ENCODE results near the gene BAG3. TPM values are rescaled to one million over a fixed set of nuclear protein-coding genes. Genes with fewer than 3 reads are reported as not detected.

Gene BAG3
- total and polyA plus RNA-seq, 2 of the 8 experiments (the other 6 are each of a cell fraction or from before 2014, with no cell fraction given), result 3.5 to 13.3 TPM

- peak; percentile 79 for TF ChIP-seq POLR2AphosphoS5 (IDR thresholded peaks at IDR 0.05; ENCODE audit: low read depth, low read length)
- TF ChIP-seq USF2 (IDR thresholded peaks at IDR 0.05; ENCODE audit: low read length), result no peak
- TF ChIP-seq SIX5 (IDR thresholded peaks at IDR 0.05; ENCODE audit: low read depth, low read length), result no peak
- no peak for TF ChIP-seq ATF3 (IDR thresholded peaks at IDR 0.05; ENCODE audit: insufficient read depth, low read depth, low read length)
- TF ChIP-seq RXRA (IDR thresholded peaks at IDR 0.05; ENCODE audit: insufficient read depth, low read depth, low read length), result no peak
- no peak for TF ChIP-seq SUZ12 (IDR thresholded peaks at IDR 0.05; ENCODE audit: low read length)
- no peak for TF ChIP-seq MAFK (IDR thresholded peaks at IDR 0.05; ENCODE audit: low read depth, low read length)
- peak; percentile 59; the same call in 1 of the 2 replicates for TF ChIP-seq JUND (IDR thresholded peaks at IDR 0.05; ENCODE audit: low read length)
- peak; percentile 31; the same call in 1 of the 2 replicates for TF ChIP-seq KDM1A (IDR thresholded peaks at IDR 0.05; ENCODE audit: borderline replicate concordance, low read length)
- no peak for TF ChIP-seq HDAC6 (IDR thresholded peaks at IDR 0.05; ENCODE audit: low read depth, low read length)
- TF ChIP-seq CREB1 (IDR thresholded peaks at IDR 0.05), result no peak
- no peak for TF ChIP-seq EGR1 (IDR thresholded peaks at IDR 0.05; ENCODE audit: borderline replicate concordance, low read depth, low read length)
- no peak; the same call in 1 of the 2 replicates for TF ChIP-seq CHD2 (IDR thresholded peaks at IDR 0.05; ENCODE audit: low read length)
- no peak for TF ChIP-seq GABPA (IDR thresholded peaks at IDR 0.05; ENCODE audit: borderline replicate concordance, insufficient read depth, low read length)
- TF ChIP-seq CBX8 (IDR thresholded peaks at IDR 0.05; ENCODE audit: borderline replicate concordance, low read depth, low read length), result no peak
- TF ChIP-seq EP300 (IDR thresholded peaks at IDR 0.05; ENCODE audit: borderline replicate concordance in 1 of 2, low read depth in 2 of 2, low read length in 2 of 2), result no peak; a peak in 1 of 3 replicates
- no peak for TF ChIP-seq ZNF274 (IDR thresholded peaks at IDR 0.05; ENCODE audit: borderline replicate concordance, extremely low read depth, low read length)
- TF ChIP-seq YY1 (IDR thresholded peaks at IDR 0.05; ENCODE audit: low read depth, low read length), result peak; percentile 55; the same call in 1 of the 2 replicates
- no peak for TF ChIP-seq CTCF (IDR thresholded peaks at IDR 0.05; ENCODE audit: control extremely low read depth in 1 of 3, insufficient read depth in 1 of 3, low read depth in 1 of 3, low read length in 3 of 3)
- TF ChIP-seq PHF8 (conservative IDR thresholded peaks at IDR 0.05; ENCODE audit: low read depth, low read length), result peak; percentile 85
These were observed at the start of gene BAG3 (continued) for GRCh38 chr10:119650692-119651513.

Measured in H1 (cell line).